ENCODE results near the gene FAM163B.

FAM163B gene

GRCh38 chr9:133615606-133616188 lies 6.5 kb upstream of the FAM163B start:
- DNase-seq (ENCODE audit: low spot score): no peak

GRCh38 chr9:133615186-133615585 lies 6.0 kb upstream of the FAM163B start:
- no peak for DNase-seq (ENCODE audit: low spot score)

GRCh38 chr9:133614678-133615077 lies 5.5 kb upstream of the FAM163B start:
- DNase-seq (ENCODE audit: low spot score): no peak

GRCh38 chr9:133614056-133614455 lies 4.9 kb upstream of the FAM163B start:
- DNase-seq (ENCODE audit: low spot score): no peak

- no peak for DNase-seq (ENCODE audit: low spot score)
Observed at GRCh38 chr9:133613432-133613831, 4.2 kb upstream of the FAM163B start.

GRCh38 chr9:133612816-133613215 lies 3.6 kb upstream of the FAM163B start:
- DNase-seq (ENCODE audit: low spot score): no peak

- DNase-seq (ENCODE audit: low spot score): no peak
Observed at GRCh38 chr9:133612051-133612450, 2.9 kb upstream of the FAM163B start.

- DNase-seq (ENCODE audit: low spot score): no peak
Observed at GRCh38 chr9:133610845-133611244, 1.7 kb upstream of the FAM163B start.

- no peak for DNase-seq (ENCODE audit: low spot score)
Observed at GRCh38 chr9:133608889-133609288, 300 bp downstream of the FAM163B start.

GRCh38 chr9:133608382-133608781 lies 807 bp downstream of the FAM163B start:
- no peak for DNase-seq (ENCODE audit: low spot score)

- no peak for DNase-seq (ENCODE audit: low spot score)
Observed at GRCh38 chr9:133607976-133608375, 1.2 kb downstream of the FAM163B start.

- DNase-seq (ENCODE audit: low spot score): no peak
Observed at GRCh38 chr9:133607381-133607780, 1.8 kb downstream of the FAM163B start.

GRCh38 chr9:133606708-133607025 lies 2.5 kb downstream of the FAM163B start:
- DNase-seq (ENCODE audit: low spot score): no peak

GRCh38 chr9:133605856-133606707 lies 3.1 kb downstream of the FAM163B start:
- no peak for DNase-seq (ENCODE audit: low spot score)

GRCh38 chr9:133605446-133605845 lies 3.7 kb downstream of the FAM163B start:
- DNase-seq (ENCODE audit: low spot score): no peak

GRCh38 chr9:133604856-133605255 lies 4.3 kb downstream of the FAM163B start:
- DNase-seq (ENCODE audit: low spot score): no peak

- DNase-seq (ENCODE audit: low spot score): no peak
Observed at GRCh38 chr9:133604214-133604613, 5.0 kb downstream of the FAM163B start.

GRCh38 chr9:133603135-133603927 lies 5.9 kb downstream of the FAM163B start:
- DNase-seq (ENCODE audit: low spot score): no peak

- no peak for DNase-seq (ENCODE audit: low spot score)
Observed at GRCh38 chr9:133602277-133602676, 6.9 kb downstream of the FAM163B start.

GRCh38 chr9:133601746-133602145 lies 7.4 kb downstream of the FAM163B start:
- DNase-seq (ENCODE audit: low spot score): no peak

- DNase-seq (ENCODE audit: low spot score): no peak
Observed at GRCh38 chr9:133600739-133601138, 8.4 kb downstream of the FAM163B start.

- no peak for DNase-seq (ENCODE audit: low spot score)
Observed at GRCh38 chr9:133599470-133600173, 9.6 kb downstream of the FAM163B start.
